ENCODE data around the gene CNOT9.

DNA sequence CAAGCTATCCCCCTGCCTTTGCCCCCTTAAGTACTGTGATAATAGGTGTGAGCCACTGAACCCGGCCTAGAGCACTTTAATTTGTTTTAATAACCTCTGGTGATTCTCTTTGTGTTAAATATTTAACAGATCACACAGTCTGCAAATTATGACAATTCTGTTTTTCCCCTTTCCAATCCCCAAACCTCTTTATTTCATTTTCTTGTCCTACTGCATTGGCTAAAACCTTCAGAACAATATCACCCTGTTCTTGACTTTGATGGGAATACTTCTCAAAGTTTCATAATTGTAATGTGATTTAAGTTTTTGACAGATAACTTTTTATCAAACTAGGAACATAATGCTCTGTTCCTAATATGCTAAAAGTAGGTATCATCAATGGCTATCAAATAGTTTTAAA lies 45.0 kb upstream of the CNOT9 start:
- TF ChIP-seq, protein P1, sequence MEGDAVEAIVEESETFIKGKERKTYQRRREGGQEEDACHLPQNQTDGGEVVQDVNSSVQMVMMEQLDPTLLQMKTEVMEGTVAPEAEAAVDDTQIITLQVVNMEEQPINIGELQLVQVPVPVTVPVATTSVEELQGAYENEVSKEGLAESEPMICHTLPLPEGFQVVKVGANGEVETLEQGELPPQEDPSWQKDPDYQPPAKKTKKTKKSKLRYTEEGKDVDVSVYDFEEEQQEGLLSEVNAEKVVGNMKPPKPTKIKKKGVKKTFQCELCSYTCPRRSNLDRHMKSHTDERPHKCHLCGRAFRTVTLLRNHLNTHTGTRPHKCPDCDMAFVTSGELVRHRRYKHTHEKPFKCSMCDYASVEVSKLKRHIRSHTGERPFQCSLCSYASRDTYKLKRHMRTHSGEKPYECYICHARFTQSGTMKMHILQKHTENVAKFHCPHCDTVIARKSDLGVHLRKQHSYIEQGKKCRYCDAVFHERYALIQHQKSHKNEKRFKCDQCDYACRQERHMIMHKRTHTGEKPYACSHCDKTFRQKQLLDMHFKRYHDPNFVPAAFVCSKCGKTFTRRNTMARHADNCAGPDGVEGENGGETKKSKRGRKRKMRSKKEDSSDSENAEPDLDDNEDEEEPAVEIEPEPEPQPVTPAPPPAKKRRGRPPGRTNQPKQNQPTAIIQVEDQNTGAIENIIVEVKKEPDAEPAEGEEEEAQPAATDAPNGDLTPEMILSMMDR (IDR thresholded peaks at IDR 0.05; ENCODE audit: low read depth, low read length, missing input control) = no peak
- TF ChIP-seq EGR1 (IDR thresholded peaks at IDR 0.05; ENCODE audit: low read depth in 2 of 2) = no peak
- TF ChIP-seq GABPA (IDR thresholded peaks at IDR 0.05 in 1 of 2, conservative IDR thresholded peaks at IDR 0.05 in 1 of 2) = no peak
- no peak for TF ChIP-seq JUND (IDR thresholded peaks at IDR 0.05)
- TF ChIP-seq, protein P2, sequence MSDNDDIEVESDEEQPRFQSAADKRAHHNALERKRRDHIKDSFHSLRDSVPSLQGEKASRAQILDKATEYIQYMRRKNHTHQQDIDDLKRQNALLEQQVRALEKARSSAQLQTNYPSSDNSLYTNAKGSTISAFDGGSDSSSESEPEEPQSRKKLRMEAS (IDR thresholded peaks at IDR 0.05) = no peak
- TF ChIP-seq YY1 (IDR thresholded peaks at IDR 0.05) = no peak
- TF ChIP-seq RAD21 (IDR thresholded peaks at IDR 0.05) = no peak
- TF ChIP-seq, protein P3, sequence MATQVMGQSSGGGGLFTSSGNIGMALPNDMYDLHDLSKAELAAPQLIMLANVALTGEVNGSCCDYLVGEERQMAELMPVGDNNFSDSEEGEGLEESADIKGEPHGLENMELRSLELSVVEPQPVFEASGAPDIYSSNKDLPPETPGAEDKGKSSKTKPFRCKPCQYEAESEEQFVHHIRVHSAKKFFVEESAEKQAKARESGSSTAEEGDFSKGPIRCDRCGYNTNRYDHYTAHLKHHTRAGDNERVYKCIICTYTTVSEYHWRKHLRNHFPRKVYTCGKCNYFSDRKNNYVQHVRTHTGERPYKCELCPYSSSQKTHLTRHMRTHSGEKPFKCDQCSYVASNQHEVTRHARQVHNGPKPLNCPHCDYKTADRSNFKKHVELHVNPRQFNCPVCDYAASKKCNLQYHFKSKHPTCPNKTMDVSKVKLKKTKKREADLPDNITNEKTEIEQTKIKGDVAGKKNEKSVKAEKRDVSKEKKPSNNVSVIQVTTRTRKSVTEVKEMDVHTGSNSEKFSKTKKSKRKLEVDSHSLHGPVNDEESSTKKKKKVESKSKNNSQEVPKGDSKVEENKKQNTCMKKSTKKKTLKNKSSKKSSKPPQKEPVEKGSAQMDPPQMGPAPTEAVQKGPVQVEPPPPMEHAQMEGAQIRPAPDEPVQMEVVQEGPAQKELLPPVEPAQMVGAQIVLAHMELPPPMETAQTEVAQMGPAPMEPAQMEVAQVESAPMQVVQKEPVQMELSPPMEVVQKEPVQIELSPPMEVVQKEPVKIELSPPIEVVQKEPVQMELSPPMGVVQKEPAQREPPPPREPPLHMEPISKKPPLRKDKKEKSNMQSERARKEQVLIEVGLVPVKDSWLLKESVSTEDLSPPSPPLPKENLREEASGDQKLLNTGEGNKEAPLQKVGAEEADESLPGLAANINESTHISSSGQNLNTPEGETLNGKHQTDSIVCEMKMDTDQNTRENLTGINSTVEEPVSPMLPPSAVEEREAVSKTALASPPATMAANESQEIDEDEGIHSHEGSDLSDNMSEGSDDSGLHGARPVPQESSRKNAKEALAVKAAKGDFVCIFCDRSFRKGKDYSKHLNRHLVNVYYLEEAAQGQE (IDR thresholded peaks at IDR 0.05) = no peak
- TF ChIP-seq RXRA (IDR thresholded peaks at IDR 0.05) = no peak
- no peak for TF ChIP-seq TAF1 (conservative IDR thresholded peaks at IDR 0.05)
